HG02588 (cell line): ENCODE results near the gene PIM1.

Experiments used
- ATAC-seq: cut with Tn5 transposase; IDR thresholded peaks from one replicate; pipeline ENCODE4 v1.9.1; 2021; ENCODE audit warnings: mild to moderate bottlenecking, moderate library complexity; ENCODE audit not compliant: unreplicated experiment

Gene PIM1

GRCh38 chr6:37137201-37138090, 32.5 kb upstream of the PIM1 start:
- no peak for ATAC-seq

DNA sequence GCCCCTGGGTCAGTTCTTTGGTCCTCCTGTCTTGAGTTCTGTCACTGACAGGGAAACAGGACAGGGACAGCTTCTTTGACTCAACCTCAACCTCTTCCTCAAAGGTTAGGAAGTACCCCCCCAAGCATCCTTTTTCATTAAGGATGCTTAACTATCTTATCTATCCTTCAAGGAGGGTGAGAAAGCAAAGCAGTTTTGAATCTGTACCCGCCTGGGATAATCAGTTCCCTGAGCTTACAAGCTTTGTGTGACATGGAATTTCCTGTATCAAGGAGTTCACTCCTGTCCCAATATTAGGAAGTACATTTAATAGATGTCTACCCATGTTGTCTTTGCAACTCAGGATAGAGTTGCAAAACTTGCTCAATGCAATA, 31.1 kb upstream of the PIM1 start:
- no peak for ATAC-seq

- no peak for ATAC-seq
Measured at GRCh38 chr6:37139230-37139962, 30.6 kb upstream of the PIM1 start.

GRCh38 chr6:37140145-37140544, 29.8 kb upstream of the PIM1 start:
- no peak for ATAC-seq

DNA sequence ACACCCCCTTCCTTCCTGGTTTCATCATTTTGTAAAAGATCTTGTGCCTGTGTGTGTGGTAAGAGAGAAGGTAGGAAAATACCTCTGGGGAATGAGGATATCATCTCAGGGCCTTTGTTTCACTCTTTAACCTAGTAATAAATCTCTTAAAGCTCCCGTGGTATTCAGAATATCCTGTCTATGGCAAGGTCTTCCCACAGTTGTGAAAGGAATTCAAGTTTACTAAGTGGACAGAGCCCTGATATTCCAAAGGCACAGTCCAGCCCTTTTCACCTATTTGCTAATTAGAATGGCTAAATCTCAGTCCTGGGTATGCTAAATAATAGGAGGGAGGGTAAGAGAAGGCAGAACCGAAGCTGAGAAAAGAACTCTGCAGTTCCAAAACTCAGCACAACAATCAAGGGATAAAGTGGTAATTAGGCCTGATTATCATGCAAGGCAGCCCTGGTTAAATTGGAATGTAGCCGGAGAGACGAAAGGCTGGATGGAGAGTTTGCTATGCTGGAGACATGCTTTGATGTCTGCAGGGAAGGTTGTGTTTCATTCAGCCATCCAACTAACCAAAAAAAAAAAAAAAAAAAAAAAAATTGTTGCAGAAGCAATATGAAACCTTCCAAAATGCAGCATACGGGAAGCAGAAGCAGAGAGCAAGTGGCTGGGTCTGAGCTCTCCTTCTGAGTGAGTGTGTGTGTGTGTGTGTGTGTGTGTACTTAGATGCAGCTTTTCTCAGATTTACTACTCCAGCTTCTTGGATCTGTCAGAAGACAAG, 28.5 kb upstream of the PIM1 start:
- ATAC-seq = no peak

DNA sequence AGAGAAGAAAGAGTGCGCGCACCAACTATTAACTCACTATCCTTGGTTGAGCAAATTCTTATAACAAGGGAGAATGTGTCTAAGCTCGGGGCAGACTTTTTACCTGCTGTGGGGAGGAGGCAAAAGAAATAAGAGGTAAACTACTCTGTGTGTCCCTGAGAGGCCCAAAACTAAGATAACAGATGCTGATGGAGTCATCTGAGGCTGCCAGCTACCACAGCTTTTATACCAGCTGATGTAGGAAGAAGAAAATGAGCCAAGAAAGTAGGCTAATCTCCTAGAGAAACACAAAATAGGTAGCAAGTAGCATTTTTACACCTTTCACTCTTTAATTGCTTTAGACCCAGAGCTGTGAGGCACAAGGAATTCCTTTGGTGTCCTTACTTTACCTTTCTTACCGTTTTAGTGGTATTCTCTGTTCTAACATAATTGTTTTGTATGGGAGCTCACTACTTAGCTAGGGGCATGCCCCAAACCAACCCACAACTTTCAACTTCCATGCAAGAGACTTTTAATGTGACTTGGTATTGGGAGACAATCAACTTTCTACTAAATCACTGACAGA, 27.8 kb upstream of the PIM1 start:
- ATAC-seq = no peak

GRCh38 chr6:37143585-37143984, 26.4 kb upstream of the PIM1 start:
- ATAC-seq = no peak

GRCh38 chr6:37145443-37145842, 24.5 kb upstream of the PIM1 start:
- no peak for ATAC-seq

DNA sequence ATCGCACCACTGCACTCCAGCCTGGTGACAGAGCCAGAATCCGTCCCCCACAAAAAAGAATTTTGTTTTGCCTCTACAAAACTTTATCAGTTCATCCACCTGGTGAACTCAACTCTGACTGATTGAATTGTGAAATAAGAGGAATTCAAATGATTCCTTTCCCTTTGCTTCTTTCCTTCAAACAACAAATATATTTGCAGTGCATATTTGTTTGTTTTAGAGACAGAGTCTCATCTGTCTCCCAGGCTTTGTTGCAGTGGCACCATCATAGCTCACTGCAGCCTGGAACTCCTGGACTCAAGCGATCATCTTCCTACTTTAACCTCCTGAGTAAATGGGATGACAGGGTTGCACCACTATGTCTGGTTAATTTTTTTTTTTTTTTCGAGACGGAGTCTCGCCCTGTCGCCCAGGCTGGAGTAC, 23.2 kb upstream of the PIM1 start:
- ATAC-seq = no peak

DNA sequence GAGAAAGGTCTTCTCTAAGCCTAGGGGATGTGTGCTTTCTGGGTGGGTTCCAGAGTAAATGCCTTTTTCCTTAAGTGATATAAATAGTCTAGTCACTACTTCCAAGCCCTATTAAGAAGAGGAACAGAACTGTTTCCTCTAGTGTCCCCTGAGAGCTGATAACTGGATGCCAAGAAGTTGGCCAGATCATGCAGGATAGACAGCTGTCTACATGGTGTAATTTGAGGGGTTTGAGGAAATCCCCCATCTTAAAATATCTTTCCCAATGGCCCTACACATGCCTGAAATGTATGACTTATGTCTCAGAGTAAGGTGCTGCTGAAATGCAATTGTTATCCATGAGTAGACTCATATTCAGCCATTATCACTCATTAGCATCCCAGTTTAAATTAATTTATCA, 20.2 kb upstream of the PIM1 start:
- ATAC-seq = no peak

DNA sequence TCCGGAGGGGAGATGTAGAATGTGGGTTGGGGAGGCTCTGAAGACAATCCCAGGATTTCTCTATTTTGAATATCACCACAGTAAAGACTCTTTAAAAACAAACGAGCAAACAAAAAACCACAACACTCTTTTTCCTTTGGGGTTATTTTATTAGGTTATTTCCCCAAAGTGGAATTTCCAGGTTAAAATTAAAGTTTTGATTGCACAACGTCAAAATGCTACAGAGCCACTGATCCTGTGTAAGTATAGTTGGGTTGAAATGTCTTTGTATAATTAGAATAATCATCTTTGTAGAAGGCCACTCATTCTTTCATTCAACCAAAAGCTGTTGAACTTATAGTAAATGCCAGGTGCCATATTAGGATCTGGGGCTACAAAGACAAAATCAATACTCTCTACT, 19.6 kb upstream of the PIM1 start:
- no peak for ATAC-seq

GRCh38 chr6:37155394-37156312, 14.3 kb upstream of the PIM1 start:
- peak; percentile 88 for ATAC-seq

DNA sequence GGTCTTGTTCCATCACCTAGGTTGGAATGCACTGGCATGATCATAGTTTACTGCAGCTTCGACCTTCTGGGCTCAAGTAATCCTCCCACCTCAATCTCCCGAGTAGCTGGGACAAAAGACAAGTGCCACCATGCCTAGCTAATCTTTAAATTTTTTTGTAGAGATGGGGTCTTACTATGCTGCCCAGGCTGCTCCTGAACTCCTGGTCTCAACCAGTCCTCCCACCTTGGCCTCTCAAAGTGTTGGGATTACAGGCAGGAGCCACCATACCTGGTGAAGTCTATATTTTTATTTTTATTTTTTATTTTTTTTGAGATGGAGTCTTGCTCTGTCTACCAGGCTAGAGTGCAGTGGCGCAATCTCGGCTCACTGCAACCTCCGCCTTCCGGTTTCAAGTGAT, 11.4 kb upstream of the PIM1 start:
- no peak for ATAC-seq

DNA sequence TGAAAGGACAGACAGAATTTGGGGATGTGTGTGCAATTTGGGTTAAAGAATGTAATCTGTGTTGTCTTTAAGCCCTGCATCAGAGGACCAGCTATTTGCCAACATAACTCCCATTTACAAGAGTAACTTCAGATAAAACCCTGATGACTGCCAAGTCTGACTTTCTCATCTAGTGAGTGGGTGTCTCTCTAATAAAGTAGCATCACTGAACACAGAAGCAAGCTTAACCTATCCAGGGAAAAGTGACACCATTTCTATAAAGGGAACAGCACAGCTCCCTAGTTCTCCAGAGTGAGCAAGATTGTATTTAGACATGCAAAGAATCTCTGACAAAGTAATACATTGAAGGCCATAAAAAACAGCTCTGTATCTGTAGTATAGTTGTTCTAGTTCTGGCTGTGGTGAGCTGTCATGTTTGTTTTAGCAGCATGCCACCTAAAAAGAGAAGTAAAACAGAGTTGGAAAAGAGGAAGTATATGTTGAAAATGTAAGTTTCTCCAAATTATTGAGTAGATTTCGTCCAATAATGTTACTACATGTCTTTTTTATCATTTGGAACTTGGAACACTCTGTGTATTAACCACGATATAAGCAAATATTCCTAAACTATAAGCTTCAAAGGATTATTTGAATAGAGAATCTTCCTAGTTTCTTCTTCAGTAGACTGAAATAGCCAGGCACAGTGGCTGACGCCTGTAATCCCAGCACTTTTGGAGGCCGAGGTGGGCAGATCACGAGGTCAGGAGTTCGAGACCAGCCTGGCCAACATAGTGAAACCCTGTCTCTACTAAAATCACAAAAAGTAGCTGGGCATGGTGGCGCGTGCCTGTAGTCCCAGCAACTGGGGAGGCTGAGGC, 8.8 kb upstream of the PIM1 start:
- no peak for ATAC-seq

DNA sequence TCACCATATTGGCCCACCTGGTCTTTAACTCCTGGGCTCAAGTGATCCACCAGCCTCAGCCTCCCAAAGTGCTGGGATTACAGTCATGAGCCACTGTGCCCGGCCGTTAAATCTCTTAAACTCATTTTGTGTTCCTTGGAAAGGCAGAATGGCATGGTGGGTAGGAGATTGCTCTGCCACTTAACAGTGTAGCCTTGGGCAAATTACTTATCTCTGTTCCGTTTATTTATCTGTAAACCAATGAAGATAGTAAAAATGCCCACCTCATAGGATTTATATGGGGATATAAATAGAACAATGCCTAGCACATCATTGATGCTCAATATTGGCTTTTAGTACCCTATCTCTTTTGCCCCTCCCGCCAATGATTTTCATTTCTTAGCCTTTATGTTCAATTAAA, 7.2 kb upstream of the PIM1 start:
- ATAC-seq = no peak

DNA sequence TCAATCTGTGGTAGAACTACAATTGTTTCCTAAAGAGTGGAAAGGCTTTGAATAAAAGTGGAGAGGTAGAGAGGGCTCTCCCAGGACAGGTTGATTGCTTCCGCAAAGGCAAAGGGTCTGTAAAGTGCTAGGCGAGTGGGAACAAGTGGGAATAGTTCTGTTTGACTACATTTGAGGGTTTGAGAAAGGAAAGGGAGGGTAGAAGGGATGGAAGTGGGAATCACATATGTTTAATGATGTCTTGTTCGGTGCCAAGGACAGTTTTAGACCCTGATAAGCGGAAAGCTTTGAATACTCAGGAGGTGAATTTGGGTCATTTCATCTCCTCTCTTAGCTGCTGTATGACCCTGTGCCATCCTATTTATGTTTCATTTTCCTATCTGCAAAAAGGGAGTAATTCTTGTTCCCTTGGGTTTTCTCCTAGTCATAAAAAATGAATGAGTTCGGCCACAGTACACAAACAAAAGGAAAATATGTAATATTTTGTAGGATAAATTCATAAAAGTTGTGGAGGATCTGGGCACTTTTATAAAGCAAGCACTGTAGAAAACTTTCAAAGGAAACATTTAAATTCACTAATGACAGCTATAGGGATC, 1.7 kb upstream of the PIM1 start:
- no peak for ATAC-seq

DNA sequence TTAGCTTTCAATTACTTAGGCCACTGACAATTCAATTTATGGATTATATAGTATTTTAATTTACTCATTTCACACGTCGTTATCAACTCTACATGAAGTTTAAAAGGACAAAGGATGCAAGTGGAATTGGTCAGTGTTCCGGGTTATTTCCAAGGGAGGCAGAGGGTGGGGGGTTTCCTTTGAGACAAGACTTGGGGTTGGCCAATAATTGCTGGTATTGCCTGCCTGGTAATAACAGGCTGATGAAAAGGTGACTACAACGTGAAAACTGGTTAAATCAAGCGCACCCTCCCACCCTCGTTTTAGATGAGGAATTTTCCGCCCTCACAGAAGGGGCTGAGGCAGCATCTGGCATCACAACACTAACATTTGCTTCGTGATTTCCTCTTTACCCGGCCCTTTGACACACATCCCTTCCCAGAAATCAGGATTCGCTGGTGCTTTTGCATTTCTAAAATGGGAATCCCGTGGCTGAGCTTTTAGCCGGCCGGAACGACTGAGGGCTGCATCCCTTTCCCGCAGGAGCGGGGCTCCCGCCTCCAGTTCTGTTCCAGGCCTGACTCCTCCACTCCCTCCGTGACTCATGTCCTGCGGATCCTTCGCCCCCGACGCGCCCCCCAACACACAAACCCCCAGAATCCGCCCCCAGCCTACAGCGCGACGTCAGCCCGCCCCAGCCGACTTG, 999 bp upstream of the PIM1 start:
- ATAC-seq = no peak
